SK-N-SH (cell line): Measurements from ENCODE around the gene NIPAL3.

Experiments used
- CTCF ChIP-seq: fragments of 200-600 bp; sonication (generic); IDR thresholded peaks from 2 replicates; pipeline ENCODE4 v1.6.1; 2017; ENCODE audit warnings: antibody characterized with exemption, mild to moderate bottlenecking, moderate library complexity
- JUND ChIP-seq: IDR thresholded peaks from 2 replicates; pipeline ENCODE4 v1.4.0; 2012
- RXRA ChIP-seq: IDR thresholded peaks from 2 replicates; pipeline ENCODE4 v1.4.0; 2012; ENCODE audit warnings: low read depth, mild to moderate bottlenecking, borderline replicate concordance
- TCF12 ChIP-seq: IDR thresholded peaks from 2 replicates; pipeline ENCODE4 v1.4.0; 2012

GRCh38 chr1:24369801-24370200, 45.8 kb upstream of the NIPAL3 start:
- TF ChIP-seq TCF12 = no peak
- no peak for TF ChIP-seq CTCF
- TF ChIP-seq RXRA = no peak
- no peak for TF ChIP-seq JUND
